GM12872 (cell line): Measurements from ENCODE around the gene TAC4.

ENCODE experiments used
- TF ChIP-seq, protein P1 (sequence below): IDR thresholded peaks from 3 replicates; pipeline ENCODE4 v1.5.1; 2011; ENCODE audit warnings: low read depth, mild to moderate bottlenecking, low read length, moderate library complexity; ENCODE audit not compliant: insufficient read depth

Gene TAC4

DNA sequence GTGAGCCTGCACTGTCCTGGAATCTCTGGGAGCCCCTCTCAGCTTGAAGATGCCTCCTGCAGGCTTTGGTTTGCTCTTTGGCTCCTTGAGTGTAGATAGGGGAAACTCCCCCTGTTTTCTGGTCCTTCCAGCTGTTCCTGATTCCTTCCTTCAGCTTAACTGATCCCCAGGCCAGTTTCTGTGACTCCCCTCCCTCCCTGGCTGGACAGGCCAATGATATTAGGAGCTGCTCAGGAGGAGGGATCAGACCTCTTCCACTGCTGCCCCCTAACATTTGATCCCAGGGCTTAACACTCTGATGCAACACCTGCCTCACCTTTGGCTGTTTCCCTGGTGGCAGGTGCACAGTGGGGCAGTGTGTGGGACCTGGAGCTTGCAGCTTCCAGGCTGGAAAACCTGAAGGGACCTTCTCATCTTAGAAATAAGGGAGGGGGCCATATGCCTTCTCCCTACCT is at the start of gene TAC4:
Gene TAC4, minus strand, starts transcription at position 51 of the 455 bp plus-strand sequence. CDS start 52 bp downstream, outside the sequence.
- TF ChIP-seq, protein P1, sequence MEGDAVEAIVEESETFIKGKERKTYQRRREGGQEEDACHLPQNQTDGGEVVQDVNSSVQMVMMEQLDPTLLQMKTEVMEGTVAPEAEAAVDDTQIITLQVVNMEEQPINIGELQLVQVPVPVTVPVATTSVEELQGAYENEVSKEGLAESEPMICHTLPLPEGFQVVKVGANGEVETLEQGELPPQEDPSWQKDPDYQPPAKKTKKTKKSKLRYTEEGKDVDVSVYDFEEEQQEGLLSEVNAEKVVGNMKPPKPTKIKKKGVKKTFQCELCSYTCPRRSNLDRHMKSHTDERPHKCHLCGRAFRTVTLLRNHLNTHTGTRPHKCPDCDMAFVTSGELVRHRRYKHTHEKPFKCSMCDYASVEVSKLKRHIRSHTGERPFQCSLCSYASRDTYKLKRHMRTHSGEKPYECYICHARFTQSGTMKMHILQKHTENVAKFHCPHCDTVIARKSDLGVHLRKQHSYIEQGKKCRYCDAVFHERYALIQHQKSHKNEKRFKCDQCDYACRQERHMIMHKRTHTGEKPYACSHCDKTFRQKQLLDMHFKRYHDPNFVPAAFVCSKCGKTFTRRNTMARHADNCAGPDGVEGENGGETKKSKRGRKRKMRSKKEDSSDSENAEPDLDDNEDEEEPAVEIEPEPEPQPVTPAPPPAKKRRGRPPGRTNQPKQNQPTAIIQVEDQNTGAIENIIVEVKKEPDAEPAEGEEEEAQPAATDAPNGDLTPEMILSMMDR = no peak

DNA sequence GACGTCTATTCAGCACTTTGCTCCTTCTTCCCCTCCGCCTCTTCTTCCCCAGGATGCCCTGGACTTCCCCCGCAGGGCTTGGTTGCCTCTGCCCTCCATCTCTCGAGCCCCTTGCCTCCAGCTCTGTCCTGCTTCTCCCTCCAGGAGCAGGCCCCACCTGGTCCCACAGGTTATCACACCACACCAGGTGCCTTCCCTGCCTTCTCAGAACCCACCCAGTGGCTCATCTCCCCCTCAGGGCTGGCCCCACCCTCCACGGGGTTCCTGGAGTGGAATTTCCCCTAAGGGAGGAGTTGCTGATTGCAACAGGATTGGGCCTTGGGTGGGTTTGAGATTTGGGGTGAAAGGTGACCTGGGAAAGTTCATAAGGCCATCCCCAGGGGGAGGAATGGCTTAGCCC is 49.0 kb upstream of the TAC4 start:
- TF ChIP-seq, protein P1 = no peak

DNA sequence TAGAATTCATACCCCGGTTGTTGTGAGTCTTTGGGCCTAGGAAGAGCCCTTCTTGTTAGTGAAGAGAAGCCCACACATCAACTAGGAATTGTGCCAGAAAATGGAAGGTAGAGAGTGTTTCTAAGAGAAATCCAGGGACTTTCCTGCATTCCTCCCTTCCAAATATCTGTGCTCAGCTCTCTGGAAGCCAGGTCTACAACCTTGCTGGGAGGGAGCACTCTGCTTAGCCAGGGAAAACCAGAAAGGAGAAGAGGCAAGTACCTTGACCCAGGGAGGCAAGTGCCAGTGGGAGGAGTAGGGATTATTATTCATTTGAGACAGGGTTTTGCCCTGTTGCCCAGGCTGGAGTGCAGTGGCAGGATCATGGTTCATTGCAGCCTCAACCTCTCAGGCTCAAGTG is 48.4 kb upstream of the TAC4 start:
- TF ChIP-seq, protein P1 = no peak

DNA sequence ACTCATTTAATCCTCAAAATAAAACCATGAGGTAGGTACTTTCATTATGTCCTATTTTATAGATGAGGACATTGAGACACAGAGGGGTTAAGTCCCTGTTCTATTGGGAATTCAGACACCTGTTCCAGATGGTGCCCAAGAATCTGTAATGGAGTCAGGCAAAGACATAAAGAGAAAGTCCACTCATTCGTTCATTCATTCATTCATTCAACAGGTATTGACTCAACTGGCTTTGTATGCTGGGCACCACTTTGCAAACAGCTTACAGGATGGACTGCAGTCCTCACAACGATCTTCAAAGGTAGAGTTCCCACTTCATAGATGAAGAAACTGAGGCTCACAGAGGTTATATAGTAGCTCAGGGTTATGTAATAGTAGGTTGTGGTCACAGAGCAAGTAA is 47.9 kb upstream of the TAC4 start:
- TF ChIP-seq, protein P1 = no peak

DNA sequence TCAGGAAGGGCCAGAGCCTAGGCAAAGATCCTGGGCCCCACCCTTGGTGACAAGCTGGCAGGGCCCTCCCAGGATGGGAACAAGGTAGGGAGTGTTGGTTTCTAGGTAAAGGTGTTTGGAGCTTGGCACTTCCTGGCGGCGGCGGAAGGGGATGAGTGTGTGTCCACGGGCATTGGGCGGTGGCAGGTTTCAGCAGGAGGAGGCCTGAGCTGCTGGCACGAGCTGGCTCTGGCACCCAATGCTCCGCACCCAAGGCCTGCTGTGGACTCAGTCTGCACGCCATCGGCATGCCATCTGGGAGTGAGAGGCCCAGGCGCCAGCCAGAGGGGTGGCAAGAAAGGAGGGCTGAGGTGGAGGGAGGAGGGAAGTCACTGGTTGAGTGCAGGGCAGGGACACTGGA is 46.9 kb upstream of the TAC4 start:
- TF ChIP-seq, protein P1 = no peak

DNA sequence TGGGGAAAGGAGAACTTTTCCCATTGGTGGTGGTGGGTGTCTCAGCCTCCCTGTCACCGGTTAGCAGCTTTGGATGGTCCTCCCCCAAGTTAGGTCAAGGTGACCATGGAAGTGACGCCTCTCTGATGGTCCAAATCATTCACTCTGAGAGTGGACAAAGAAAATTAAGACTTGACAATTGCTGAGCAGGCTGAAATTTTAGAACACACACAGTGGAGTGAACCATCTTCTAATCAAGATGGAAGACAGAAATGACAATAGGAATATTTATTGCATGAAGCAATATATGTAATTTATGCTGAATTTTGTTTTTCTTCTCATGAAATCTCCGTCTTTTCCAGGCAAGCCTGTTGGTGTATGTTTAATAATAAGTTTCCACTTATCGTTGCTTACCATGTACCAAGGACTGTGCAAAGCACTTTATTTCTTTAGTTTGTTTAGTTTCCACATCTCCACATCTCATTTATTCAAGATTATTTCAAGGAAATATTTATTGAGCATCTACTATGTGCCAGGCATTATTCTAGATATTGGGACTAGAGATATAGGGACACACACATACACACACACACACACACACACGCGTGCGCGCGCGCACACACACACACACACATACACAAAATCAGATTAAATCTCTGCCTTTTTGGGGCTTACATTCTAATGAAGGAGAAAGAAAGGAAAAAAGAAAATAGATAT is 44.0 kb upstream of the TAC4 start:
- TF ChIP-seq, protein P1 = no peak

DNA sequence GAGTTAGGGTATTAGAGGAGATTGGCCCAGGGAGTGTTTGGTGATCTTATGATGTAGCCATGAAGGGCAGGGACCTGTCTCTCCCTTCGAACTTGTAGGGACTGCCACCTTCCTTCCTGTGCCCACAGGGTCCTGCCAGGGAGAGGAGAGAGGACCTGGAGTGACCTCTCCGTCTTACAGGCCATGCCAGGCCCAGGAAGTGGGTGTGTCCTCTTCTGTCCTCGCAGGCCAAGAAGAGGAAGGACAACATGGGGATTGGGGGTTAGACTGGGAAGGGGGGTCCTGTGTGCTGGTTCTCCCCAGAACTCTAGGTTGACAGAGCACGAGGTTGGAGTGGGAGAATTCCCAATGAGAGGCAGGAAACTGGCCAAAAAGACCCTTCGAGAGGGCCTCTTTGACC is 43.4 kb upstream of the TAC4 start:
- TF ChIP-seq, protein P1 = no peak
